M059J (cell line): ENCODE results near the gene GRIK2. TPM values are rescaled to one million over a fixed set of nuclear protein-coding genes. Genes with fewer than 3 reads are reported as not detected.
A peak's percentile ranks its signal among the peaks of the same experiment; 100 is the strongest.

Source experiments
- DNase-seq: peaks from one replicate; pipeline ENCODE4 v3.0.0-alpha.2; 2012; ENCODE audit warnings: low read depth
- total RNA-seq: library from RNA; depleted of rRNA; stranded (reverse); fragments of >200 nt; shearing (Covaris generic); gene quantifications from 2 replicates; pipeline ENCODE4 v1.2.3, GENCODE V29; 2014

GRIK2 gene
- total RNA-seq, 1 experiment from 2014 or later: 0.12 TPM

GRCh38 chr6:101783287-101783686 is 389.8 kb downstream of the GRIK2 start:
- no peak for DNase-seq

GRCh38 chr6:101784094-101784493 is 390.6 kb downstream of the GRIK2 start:
- DNase-seq: no peak

- no peak for DNase-seq
Measured at GRCh38 chr6:101799531-101799930, 406.0 kb downstream of the GRIK2 start.

- DNase-seq: no peak
Measured at GRCh38 chr6:101800598-101800997, 407.1 kb downstream of the GRIK2 start.

GRCh38 chr6:101803136-101803535 is 409.6 kb downstream of the GRIK2 start:
- DNase-seq: peak; percentile 49

GRCh38 chr6:101806241-101806640 is 412.7 kb downstream of the GRIK2 start:
- DNase-seq: peak; percentile 88

GRCh38 chr6:101811108-101811507 is 417.6 kb downstream of the GRIK2 start:
- no peak for DNase-seq

- DNase-seq: no peak
Measured at GRCh38 chr6:101816716-101817115, 423.2 kb downstream of the GRIK2 start.

- DNase-seq: peak; percentile 49
Measured at GRCh38 chr6:101818051-101818450, 424.5 kb downstream of the GRIK2 start.

- peak; percentile 7 for DNase-seq
Measured at GRCh38 chr6:101824551-101825345, 431.2 kb downstream of the GRIK2 start.

- no peak for DNase-seq
Measured at GRCh38 chr6:101826269-101826668, 432.8 kb downstream of the GRIK2 start.

- no peak for DNase-seq
Measured at GRCh38 chr6:101826678-101827077, 433.2 kb downstream of the GRIK2 start.

GRCh38 chr6:101830501-101831031 is 437.1 kb downstream of the GRIK2 start:
- peak; percentile 79 for DNase-seq

GRCh38 chr6:101832371-101832770 is 438.9 kb downstream of the GRIK2 start:
- DNase-seq: no peak

GRCh38 chr6:101840100-101840499 is 446.6 kb downstream of the GRIK2 start:
- no peak for DNase-seq

- no peak for DNase-seq
Measured at GRCh38 chr6:101845172-101845571, 451.7 kb downstream of the GRIK2 start.

- DNase-seq: no peak
Measured at GRCh38 chr6:101845621-101846020, 452.1 kb downstream of the GRIK2 start.

- no peak for DNase-seq
Measured at GRCh38 chr6:101847690-101848089, 454.2 kb downstream of the GRIK2 start.

- no peak for DNase-seq
Measured at GRCh38 chr6:101851911-101852310, 458.4 kb downstream of the GRIK2 start.

- DNase-seq: no peak
Measured at GRCh38 chr6:101853231-101854085, 459.9 kb downstream of the GRIK2 start.

- DNase-seq: no peak
Measured at GRCh38 chr6:101876431-101876830, 482.9 kb downstream of the GRIK2 start.

- DNase-seq: no peak
Measured at GRCh38 chr6:101878554-101879276, 485.2 kb downstream of the GRIK2 start.
